HG03060 (cell line): ENCODE data around the gene HSPA9.

Experiments used
- ATAC-seq: cut with Tn5 transposase; IDR thresholded peaks from one replicate; pipeline ENCODE4 v1.9.1; 2021; ENCODE audit warnings: low read depth, moderate number of reproducible peaks; ENCODE audit not compliant: unreplicated experiment

Gene HSPA9

DNA sequence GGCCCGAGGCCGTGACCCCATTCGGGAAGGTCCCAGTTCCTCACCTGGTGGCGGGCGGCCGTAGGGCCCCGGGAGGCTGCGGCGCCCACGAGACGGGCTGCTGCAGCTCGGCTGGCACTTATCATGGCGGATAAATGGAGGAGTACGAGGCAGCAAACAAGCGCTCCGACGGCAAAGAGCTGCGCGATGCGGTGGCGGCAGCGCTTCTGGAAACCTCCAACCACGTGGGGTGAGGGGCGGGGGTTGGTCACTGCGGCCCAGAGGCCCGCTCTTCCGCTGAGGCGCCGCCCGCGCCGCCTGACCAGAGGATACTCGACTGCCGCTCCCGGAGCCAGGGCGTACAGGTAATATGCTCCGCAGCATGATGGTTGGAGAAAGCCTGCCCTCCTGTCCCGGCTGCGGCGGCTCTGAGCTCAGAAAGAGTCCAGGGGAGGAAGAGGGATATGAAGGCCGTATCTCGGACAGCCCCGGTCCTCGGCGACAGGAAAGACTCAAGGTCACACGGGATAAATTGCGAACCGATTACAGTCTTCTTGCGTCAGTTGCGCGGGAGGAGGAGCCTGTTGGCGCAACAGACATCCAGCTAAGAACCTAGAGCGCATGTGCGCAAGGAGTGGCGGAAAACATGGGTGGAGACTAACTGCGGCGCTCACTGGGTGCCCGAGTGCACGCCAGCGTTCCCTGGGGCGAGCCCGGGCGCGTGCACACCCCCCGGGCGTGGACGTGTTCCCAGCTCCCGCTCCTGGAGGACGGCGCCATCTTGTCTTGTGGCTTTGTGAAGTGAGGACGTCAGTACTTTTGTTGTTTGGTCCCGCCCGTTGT is at the start of gene HSPA9:
Gene HSPA9, minus strand, starts transcription at position 208 of the 822 bp plus-strand sequence. Its CDS starts 83 bp downstream, at position 125.
- peak; percentile 89 for ATAC-seq

DNA sequence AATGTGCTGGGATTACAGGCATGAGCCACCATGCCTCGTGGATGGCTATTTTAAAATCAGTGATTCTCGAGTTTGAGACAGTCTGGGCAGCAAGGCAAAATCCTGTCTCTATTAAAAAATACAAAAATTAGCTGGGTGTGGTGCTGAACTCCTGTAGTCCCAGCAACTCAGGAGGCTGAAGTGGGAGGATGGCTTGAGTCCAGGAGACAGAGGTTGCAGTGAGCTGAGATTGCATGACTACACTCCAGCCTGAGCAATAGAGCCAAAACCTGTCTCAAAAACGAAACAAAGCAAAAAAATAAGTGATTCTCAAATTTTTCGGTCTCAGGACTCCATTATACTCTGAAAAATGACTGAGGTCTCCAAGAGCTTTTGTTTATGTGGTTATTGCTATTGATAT is 47.9 kb upstream of the HSPA9 start:
- no peak for ATAC-seq

DNA sequence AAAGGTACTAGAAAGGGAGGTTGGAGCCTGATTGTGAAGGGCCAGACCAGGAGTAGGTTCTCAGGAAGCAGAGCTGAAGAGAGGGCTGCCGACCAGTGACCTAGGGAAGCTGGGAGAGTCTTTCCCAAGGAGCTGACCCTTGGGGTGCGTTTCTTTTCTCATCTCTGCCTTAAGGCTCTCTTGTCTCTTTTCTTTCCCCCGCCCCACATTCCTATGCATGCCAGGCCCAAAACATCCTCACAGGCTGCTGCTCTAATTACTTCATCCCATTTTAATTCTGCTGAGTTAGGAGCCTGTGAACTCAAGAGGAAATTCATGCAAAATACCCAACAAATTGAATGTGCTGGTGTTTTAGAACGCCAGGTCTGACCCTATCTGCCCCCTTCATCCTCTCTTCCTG is 46.9 kb upstream of the HSPA9 start:
- no peak for ATAC-seq

DNA sequence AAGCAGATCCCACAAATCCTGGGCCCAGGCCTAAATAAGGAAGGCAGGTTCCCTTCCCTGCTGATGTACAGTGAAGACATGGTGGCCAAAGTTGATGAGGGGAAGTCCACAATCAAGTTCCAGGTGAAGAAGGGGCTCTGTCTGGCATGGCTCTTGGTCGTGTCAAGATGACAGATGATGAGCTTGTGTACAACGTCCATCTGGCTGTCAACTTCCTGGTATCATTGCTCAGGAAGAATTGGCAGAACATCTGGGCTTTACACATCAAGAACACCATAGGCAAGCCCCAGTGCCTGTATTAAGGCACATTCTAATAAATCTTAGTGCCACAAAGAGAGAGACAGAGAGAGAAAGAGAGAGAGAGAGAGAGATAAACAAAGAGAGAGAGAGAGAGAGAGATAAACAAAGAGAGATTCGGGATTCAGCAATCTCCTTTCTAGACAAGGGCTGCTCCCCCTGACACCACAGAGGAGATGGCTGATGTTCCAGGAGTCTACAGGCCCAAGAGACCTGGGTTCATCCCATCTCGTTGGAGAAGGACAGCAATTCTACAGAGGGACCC is 45.5 kb upstream of the HSPA9 start:
- ATAC-seq = no peak

DNA sequence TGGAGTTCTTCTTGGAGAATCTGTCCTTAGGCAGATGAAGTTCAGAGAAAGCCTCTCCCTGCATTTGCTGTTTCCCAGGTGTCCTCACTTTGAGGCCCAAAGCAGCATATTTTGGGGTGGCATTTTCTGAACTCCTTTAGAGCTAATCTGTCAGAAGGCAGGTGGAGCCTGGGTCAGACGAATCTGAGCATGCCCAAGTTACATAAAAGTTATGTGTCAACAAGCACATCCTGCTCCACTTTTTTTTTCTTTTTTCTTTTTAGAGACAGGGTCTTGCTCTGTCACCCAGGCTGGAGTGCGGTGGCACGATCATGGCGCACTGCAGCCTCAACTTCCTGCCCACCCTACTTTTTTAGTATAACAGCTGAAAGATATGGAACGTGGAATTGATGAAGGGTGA is 41.3 kb upstream of the HSPA9 start:
- no peak for ATAC-seq

DNA sequence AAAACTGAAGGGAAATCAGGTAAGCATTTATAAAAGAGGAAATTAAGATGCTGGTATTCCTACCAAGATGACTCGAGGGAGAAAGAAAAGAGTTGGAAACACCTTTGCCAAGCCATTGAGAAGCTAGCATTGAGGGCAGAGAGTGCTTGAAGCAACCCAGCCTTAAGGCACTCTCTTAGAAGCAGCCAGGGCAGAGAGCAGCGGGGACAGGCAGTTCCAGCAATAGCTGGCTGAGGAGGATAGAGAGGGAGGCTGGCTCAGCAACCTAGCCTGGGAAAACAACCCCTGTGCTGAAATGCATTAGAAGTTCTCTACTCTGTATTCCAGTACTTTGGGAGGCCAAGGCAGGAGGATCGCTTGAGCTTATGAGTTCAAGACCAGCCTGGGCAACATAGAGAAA is 40.3 kb upstream of the HSPA9 start:
- ATAC-seq = no peak

DNA sequence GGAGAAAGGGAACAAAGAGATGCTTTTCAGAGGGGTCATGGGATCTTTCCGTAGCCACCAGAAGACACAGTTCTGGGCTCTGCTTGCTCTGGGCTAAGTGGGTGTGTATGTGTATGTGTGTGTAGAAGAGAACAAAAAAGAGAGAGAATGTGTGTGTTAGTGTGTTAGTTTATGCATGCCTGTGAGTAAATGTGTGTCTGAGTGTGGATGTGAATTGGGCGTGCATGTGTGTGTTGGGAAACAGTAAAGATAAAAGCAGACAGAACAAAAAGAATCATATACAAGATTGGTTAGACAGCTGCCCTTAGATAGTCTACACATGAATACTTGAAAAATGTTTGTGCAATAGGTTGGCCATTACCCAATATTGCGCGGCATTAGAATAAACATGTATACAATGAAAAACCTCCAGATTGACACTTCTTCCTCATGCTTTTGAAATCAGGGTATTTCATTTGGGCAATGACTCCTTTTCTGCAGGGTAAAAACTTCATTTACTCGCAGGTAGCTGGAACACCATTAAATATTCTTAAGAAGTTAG is 36.5 kb upstream of the HSPA9 start:
- no peak for ATAC-seq

DNA sequence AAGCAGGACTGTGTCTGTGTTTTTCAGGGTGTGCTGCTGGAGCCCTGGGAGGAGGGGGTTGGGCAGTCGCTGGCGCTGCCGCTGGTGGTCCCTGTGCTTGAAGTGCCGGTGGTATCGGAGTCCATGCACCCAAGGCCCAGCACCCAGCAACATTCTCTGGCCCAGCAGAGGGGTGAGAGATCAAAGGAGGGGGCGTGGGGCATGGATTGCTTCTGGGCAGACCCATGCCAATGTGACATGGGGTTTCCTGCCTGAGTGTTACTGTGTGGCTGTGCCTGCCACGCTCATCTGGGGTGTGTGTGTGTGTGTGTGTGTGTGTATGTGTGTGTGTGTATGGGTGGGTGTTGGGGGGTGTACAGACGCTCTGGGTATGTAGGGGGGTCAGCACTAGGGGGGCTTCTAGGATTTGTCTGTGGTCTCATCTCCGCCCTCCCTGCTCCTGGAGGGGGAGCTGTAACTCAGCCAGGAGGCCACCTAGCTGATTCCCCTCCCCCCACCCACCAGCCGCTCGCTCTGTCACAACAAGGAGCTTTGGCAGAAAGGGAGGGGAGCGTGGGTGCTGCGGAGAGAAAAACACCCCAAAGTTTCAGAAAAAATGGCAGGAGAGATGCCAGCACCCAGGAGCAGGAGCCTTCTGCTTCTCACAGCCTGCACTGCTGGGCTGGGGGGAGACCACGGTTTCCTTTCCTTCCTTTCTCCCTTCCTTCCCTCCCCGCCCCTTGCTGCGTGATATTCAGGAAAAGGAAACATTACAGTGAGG is 35.9 kb upstream of the HSPA9 start:
- ATAC-seq = no peak

DNA sequence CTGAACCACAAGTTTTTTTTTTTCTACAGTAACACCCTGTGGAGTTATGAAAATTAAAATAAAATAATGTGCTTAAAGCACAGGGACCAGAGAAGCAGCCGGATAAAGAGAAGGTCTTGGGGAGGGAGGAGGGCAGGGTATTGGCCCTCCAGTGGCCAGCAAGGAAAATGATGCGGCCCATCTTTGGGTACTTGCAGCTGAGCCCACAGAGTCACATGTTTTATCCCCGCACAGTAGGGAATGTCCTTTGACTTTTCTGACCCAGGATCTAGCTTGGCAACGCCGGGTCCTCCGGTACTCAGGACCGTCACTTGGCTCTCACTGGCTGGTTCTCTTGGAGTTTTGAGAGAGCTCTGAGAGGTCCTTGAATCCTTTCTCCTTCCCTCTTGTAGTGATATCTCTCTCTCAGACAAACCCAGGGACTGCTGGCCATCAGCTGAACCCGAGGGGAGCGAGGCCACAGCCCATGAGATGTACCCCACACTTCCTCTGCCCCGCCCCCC is 35.3 kb upstream of the HSPA9 start:
- ATAC-seq = no peak

DNA sequence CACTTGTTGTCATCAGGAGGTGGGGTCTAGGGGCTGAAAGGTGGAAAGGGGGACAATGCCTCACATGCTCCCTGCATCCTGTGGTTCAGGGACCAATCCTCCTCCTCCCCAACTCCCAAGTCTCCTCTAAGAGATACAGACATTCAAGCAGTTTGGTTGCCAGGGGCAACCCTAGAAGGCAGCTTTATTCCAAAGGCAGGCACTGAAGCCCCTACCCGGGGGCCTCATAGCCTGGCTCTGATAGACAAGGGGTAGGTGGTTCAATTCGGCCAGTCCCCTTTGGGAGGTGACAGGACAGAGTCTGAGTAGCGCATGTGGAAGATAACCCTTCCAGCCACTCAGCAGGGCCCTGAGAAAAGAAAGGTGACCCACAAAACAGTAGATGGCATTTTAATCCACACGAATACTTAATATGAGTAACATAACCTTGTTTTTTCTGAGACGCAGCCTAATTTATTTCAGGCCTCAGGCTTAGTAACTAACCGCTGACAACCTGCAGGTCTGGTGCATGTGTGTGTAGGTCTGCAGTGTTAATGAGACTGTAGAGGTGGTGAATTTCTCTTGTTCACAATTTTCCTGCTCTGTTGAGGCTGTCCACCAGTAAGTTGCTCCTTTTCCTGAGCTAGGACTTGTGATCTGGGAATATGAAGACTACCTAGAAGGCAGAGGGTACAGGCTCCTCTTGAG is 31.3 kb upstream of the HSPA9 start:
- ATAC-seq = no peak

DNA sequence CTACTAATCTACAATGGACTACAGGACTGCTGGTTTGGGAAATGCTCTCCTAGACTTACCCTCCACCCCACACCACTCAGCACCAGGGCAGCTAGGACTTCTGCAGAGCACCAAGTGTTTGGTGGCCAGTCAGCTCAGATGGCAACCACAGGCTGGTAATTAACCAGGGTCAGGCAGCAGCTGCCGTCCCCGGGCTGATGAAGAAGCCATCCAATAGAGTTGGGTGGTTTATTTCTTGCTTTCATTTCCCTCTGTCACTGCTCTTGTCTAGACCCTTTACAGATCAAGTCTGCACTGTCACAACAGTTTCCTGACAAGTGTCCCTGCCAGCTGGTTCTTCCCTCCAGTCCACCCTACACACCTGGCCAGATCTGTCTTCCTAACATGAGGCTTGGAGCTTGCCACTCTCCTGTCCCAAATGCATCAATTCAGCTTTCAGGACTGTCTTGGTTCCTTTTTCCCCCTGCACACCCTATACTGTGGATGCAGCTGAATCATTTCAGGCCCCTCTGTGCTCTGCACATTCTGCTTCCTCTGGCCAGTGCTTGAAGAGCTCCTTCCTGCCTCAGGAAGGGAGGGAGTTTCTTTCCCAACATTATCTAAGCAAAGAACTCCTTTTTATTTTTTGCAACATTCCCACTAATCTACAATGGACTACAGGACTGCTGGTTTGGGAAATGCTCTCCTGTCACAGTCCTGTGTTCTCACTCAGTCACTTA is 30.2 kb upstream of the HSPA9 start:
- ATAC-seq = peak; percentile 59

DNA sequence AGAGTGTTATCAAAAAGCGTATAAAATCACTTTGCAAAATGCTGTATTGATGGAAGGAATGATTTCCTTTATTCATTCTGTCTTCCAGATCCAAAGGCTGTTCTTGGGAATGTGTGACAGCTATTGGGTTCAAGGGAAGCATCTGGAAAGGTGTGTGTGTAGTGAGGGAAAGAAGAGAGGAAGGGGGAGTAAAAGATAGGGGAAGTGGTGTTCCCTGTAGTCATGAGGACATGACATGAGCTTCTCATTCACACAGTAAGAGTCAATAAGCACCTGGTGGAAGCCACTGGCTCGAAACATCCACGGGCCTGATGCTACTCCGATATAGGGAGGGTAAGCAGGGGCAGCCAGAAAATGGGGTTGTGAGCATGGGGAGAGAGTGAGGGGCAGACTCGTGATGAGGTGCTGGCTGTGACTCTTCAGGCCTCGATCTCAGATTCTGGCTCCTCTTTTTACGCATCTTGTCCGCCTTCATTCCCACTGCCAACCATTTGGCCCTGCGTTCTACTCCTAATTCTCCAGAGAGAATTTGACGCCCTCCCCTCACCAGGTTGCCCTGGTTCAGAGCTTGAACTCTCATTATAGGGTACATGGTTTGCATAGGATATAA is 29.1 kb upstream of the HSPA9 start:
- no peak for ATAC-seq

DNA sequence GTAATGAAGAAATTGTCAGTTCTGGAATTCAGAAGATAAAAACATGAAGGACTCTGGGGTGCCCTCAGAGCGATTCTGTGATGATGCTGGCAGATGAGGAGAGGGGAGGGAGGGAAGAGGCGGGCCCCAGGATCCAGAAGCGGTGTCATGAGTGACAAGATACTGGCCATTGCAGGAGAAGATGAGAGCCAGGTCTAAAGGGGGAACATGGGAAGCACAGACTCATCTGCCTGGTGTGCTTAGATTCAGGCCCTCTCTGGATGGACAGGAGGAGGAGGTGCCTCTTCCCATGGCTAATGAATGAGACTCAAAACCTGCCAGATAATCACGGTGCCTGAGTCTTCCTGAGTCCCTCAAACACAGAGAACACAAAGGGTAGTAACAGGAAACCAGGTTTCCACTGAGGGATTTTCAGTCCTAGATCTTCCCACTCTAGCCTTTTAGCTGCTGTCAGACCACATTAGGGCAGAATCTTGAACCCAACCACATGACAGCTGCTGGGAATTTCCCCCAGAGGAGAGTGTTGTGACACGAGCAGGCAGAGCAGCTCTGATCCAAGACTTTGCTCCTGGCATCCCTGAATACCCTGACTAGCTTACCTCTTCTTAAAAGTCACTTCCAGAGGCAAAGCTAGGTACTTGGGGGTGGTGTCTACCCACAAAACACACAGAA is 28.2 kb upstream of the HSPA9 start:
- ATAC-seq = no peak

DNA sequence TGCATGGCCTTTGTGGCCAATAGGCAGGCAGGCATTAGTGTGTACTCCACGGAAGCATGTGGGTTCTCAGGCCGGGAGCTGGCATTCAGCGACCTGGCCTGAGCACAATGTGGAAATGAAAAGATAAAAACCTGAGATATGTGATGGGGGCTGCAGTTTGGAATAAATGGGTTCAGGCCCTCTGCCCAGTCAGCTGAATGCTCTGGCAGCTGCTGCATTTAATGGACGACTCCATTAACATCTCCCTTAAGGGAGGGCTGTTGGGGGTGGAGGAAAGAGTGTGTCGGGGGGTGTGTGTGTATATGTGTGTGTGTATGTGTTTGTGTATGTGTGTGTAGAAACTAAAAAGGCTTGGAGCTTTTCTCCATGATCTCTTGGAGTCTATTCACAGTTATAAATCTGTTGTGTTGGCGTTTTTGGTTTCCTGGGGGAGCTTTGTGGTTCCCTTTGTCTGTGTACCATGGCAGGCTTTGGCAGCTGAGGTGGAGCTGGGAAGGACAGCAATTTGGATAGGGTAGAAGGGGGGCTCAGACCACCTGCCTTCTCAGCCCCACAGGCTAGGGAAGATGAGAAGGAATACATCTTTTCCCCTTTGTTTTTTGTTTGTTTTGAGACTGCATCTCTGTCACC is 27.3 kb upstream of the HSPA9 start:
- no peak for ATAC-seq

DNA sequence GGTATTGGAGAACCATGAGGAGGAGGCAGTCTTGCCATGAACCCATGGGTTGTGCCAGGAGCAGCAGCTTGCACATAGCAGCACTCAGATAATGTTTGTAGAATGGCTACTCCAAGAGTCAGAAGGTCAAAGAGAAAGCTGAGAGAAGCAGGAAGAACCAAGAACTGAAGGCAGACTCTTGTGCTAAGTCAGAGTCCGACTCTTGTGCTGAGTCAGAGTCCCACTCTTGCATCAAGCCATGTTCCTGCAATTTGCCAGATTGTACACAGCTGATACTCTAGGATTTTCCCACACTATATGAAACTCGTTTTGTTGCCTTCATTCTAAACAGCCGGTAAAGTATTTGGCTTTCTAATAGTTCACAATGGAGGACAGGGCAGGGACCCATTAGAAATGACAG is 26.2 kb upstream of the HSPA9 start:
- no peak for ATAC-seq

DNA sequence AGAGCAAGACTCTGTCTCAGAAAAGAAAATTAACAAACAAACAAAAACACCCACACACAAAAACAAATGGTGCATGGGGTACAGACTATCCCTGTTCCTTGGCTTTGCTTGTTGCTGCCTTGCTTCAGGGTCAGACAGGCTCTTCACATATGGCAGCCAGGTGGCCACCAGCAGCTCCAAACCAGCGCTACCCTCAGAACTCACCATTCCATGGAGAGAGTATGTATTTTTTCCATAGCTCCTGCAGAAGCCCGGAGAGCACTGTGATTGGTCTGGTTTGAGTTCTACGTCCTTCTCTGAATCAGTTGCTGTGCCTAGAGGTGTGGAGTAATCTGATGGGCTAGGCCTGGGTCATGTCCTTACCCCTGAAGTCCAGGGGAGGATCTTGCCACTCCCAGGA is 25.2 kb upstream of the HSPA9 start:
- ATAC-seq = no peak

DNA sequence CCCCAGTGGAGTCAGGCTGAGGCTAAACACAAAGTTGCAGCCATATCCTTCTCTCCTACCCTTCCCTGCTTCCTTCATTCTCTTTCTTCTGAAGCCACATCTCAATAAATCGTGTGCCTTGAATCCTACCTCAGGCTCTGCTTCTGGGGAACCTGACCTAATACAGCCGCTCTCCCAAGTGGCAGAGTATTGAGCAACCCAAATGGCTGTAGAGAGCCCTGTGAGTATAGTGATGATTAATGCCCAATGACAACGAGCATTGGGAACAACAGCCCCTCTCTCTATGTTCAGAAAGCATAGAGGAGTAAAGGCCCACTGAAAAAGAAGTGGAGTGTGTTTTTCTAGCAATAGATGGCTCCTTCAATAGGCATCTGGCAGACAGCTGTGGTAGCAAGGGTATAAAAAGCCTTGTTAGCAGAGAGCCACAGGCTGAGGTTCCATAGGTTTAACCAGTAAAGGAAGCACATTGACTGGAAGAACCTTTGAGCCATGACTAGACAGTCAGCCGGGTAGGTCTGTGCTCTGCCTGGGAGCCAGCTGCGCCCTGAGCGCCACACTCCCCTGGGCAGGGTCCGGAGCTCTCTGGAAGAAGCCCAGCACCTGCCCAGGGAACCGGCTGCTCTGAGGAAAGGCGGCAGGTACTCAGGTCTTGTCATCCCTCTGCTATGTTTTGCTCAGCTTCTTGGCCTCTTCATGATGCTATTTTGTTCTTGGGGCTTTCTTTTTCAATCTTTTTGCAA is 22.6 kb upstream of the HSPA9 start:
- ATAC-seq = no peak
